C4-2B (cell line): ENCODE results near the gene C2CD4A.

Experiments
- H3K27ac ChIP-seq: fragments of 450-650 bp; 2 replicates; pipeline ENCODE4 v1.5.1; 2017
- CTCF ChIP-seq: fragments of 450-650 bp; conservative IDR thresholded peaks from 2 replicates; pipeline ENCODE4 v1.5.1; 2017; ENCODE audit warnings: mild to moderate bottlenecking
- ZFX ChIP-seq: fragments of 450-650 bp; IDR thresholded peaks from 2 replicates; pipeline ENCODE4 v1.6.1; 2017

C2CD4A gene

GRCh38 chr15:62069551-62069950 is 2.8 kb downstream of the C2CD4A start:
- TF ChIP-seq ZFX (no peak), CTCF (no peak)
- no peak overlapping the region for H3K27ac ChIP-seq

DNA sequence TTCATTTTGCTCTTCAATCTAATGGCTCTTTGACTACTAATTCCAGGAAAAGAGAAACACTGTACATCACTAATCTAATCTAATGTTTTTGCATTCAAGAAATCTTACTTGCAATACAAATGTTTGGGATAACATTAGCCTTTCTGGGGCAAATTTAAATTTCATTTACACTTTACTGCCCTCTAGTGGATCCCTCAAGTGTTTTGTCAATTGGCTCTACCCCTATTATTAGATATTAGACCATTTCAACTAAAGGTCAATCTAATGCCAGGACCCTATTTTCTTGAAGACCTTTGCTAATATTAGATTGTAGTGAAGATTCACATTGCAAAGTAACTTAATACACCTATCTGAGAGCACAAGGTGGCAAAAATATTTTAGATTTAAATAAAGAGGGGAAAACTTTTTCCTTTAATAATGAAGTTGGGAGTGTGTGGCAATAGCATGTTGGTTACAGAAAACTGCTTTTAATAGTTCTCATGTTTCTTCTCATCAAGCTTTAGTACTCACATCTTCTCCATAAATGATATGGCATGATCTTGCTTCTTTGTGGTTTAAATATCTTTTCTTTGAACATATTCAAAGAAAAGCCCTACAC is 5.0 kb downstream of the C2CD4A start:
- H3K27ac ChIP-seq: no peak overlapping the region
- TF ChIP-seq CTCF: peak; percentile 87
- TF ChIP-seq ZFX: no peak

GRCh38 chr15:62075595-62076277 is 9.0 kb downstream of the C2CD4A start:
- no peak for TF ChIP-seq CTCF
- no peak for TF ChIP-seq ZFX
- H3K27ac ChIP-seq: peak overlapping the region; percentile 35

DNA sequence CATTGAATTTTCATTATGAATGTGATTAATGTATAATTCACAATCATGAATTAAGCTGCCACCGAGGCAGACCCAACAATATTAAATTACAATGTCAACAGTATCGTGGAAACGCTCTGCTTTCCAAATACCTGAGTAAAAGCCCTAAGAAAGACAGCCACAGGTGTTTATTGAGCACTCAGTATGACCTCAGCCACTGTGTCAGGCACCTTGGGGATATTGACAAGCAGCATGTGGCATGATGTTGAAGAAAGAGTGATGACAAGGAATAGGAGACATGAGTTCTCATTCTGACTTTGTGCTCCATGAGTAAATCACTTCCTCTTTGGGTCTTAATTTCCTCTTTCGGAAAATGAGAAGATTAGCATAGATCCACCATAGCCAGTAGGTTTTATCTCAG is 12.8 kb downstream of the C2CD4A start:
- TF ChIP-seq CTCF (no peak), ZFX (no peak)
- no peak overlapping the region for H3K27ac ChIP-seq

- TF ChIP-seq CTCF: no peak
- TF ChIP-seq ZFX: no peak
- no peak overlapping the region for H3K27ac ChIP-seq
These were observed 16.7 kb downstream of the C2CD4A start for GRCh38 chr15:62083194-62084154.

DNA sequence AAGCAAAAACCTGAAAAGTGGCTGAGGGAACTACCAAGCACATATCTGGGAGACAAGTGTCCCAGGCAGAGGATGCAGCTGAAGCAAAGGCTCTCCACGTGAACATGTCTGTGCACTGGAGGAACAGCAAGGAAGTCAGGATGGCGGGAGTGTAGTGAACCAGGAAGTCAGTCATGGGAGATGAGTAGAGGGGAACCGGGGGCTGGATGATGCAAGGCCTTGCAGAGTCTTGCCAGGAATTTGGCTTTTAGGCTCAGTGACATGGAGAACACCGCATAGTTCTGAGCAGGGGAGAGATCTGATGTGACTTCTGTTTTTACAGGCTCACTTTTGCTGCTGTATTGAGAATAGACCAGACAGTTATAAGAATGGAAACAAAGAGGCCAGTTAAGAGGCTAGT is 19.0 kb downstream of the C2CD4A start:
- H3K27ac ChIP-seq: no peak overlapping the region
- no peak for TF ChIP-seq ZFX
- no peak for TF ChIP-seq CTCF
